HG03442 (cell line): ENCODE results near the gene AUH.

Source experiments
- ATAC-seq: cut with Tn5 transposase; IDR thresholded peaks from one replicate; pipeline ENCODE4 v1.9.1; 2021; ENCODE audit warnings: mild to moderate bottlenecking, moderate library complexity; ENCODE audit not compliant: unreplicated experiment

The AUH gene

GRCh38 chr9:91340395-91340967, 21.2 kb downstream of the AUH start:
- no peak for ATAC-seq

DNA sequence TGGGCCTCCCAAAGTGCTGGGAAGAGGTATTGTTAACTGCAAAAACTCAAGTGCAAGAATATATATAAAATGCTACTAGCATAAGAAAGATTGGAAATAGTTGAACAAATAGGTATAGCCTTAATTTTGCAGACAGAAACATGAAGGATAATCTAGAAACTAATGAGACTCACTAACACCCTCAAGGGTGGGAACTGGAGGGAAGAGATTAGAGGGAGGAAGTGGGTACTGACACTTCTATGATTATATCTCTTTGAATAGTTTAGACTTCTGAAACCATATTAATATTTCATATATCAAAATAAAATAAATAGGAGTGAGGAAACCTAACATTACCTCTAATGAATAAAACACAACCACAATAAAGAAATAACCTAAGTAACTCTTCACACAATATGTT, 23.0 kb downstream of the AUH start:
- ATAC-seq = no peak

GRCh38 chr9:91336786-91337185, 24.9 kb downstream of the AUH start:
- ATAC-seq = no peak

GRCh38 chr9:91334053-91334452, 27.7 kb downstream of the AUH start:
- no peak for ATAC-seq

DNA sequence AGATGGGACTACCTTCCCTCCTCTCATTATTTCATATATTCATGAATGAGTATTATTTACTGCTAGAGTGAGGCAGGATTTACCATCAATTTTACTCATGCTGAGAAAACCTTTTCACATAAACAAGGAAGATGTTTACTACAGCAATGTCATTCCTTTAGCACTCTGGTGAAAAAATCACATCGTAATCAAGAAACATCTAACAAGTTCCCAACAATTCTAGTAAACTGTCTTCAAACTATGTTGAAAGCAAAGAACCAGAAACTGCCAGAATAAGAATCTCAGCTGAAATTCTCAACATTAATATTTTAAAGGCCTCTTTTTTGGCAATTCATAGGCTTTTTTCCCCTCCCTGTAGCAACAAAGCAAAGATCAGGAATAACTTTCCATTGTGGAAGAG, 28.2 kb downstream of the AUH start:
- ATAC-seq = no peak

DNA sequence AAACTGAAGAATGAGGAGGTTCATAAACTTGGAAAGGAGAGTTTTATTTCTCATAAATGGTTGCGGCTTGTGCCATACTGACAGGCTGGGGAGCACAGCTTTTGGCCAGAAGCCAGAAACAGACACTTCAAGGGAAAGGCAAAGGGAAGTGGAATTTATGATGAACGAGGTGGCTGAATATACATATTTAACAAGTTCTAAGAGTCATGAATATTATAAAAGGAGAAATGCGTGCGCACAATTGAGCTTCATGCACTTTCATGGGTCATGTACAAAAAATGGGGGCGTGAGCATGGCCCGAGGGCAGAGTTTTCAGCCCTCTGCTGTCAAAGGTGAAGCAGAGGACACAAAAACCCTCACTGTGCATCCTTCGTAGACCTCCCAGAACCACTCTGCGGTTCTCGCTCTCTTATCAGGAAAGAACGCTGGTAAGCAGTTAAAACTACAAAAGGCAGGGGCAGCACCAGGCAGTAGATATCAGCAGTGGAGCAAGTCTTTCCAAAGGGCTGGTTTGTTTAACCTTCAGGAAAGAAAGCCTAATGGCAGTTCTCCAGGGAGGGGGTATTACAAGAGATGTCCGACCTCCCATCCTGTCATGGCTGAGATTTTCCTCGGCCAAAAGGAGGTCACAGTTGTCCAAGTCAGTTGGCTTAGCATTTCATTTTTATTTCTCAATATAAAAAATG, 29.0 kb downstream of the AUH start:
- ATAC-seq = no peak

- ATAC-seq = no peak
Observed at GRCh38 chr9:91331849-91332248, 29.9 kb downstream of the AUH start.

DNA sequence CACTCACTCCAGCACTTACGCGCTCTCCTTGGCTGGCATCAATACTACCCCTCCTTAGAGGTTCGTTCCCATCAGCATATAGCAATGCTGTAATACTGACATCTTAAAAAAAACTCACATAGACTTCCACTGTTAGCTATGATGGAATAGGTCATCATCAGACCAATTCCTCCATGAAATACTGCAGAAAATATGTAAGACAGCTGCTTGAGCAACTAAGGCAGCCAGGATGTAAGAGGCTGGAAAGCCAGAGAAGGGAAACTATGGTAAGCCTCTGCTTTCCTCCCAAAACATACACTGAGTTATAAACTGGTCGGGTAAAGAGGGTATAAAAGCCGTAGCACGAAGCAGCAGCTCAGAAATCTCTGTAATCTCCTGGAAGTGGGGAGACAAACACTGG, 33.5 kb downstream of the AUH start:
- no peak for ATAC-seq

GRCh38 chr9:91321691-91322090, 40.0 kb downstream of the AUH start:
- ATAC-seq = no peak

DNA sequence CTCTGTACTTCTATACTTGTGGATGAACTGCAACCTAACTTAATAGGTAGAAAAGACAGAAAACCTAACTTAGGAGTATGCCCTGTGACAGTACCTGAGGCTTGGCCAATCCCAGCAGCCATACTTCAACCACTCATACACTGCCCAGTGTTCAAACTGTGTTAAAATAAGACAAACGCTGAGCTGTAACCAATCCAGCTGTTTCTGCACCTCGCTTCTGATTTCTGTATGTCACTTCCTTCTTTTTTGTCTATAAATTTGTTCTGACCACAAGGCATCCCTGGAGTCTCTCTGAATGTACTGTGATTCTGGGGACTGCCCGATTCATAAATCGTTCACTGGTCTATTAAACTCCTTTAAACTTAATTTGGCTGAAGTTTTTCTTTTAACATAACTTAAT, 41.4 kb downstream of the AUH start:
- no peak for ATAC-seq

DNA sequence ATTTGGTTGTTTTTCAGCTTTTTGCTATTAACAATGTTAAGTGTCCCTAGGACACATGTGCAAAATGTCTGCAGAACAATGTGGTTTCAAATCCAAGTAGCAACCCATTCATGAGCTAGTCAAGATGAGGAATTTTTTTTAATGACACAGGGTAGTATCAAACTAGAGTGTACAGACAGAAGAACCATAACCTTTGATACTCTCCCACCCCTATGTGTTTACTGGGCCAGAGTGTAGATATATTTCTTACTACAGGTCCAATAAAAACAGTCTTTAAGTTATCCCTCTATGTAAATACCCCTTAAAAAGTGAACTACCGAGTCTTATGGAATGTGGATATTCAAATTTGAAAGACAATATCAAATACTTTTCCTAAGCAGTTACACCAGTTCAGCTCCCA, 45.6 kb downstream of the AUH start:
- no peak for ATAC-seq

GRCh38 chr9:91315191-91315590, 46.5 kb downstream of the AUH start:
- ATAC-seq = no peak

- no peak for ATAC-seq
Observed at GRCh38 chr9:91312717-91313325, 48.9 kb downstream of the AUH start.

- ATAC-seq = no peak
Observed at GRCh38 chr9:91310037-91310436, 51.7 kb downstream of the AUH start.

DNA sequence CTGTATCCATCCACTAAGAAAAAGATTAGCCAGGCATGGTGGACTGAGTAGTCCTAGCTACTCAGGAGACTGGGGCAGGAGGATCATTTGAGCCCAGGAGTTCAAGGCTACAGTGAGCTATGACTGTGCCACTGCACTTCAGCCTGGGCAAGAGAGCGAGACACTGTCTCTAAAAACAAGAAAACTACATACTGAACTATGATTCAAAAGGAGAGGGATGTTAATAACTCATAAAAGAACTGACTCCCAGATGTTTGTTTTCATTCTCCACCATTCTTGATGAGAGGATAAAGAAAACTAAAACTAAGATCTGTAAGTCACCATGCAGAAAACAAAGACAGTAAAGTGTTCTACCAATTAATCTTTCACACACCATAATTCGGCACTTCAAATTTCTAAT, 53.5 kb downstream of the AUH start:
- no peak for ATAC-seq

DNA sequence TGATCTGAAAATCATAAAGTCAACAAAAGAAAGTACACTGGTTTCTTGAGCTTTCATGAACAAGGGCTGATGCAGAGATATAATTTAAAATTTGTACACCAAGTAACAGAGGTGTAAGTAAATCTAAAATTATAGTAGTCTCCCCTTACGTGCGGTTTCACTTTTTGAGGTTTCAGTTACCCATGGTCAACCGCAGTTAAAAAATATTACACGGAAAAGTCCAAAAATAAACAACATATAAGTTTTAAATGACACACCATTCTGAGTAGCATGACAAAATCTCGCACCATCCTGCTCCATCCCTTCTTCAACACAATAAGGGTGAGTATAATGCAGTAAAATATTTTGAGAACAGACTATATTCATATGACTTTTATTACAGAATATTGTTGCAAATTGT, 54.4 kb downstream of the AUH start:
- no peak for ATAC-seq

DNA sequence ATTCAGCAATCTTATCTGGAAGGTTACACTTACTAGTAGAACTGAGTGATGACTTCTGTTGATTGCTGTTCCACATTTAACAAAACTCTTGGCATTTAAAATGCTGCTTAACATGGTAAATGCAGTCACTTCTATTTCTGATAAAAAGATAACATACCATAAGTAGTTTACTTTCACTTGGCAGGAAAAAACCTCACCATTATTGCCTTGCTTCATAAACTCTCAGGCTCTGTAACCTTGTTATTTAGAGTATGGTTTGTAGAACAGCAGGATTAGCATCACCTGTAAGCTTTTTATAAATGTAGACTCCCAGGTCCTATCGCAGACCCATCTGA, 55.5 kb downstream of the AUH start:
- no peak for ATAC-seq

- ATAC-seq = no peak
Observed at GRCh38 chr9:91305596-91306295, 56.0 kb downstream of the AUH start.

DNA sequence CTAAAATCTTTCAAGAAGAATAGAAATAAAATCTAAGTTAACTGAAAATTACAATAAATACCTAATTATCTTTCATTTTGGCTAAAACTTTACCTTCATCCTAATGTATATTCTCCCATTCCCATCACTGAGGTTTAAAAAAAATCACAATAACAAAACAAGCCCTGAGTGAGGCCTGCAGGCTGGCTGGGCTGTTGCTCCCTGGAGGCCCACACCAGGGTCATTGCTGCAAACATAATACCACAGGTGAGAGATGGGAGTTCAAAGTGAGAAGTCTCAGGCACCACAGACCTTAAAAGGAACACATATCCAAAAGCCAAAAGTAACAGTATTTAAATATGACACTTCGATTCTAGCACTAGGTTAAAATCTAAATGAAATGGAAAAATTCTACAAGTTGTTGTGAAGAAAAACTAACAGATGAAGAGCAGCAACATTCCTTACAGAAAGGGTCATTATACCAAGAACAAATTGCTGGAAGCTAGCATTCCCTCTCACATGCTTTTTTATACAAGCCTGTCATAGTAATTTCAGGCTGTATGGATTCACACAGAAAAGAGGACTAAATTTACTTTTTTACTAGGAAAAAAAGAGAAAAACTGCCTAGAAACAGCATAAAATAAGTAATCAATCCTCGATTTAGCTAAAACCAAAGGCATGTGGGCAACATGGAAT, 57.8 kb downstream of the AUH start:
- no peak for ATAC-seq

DNA sequence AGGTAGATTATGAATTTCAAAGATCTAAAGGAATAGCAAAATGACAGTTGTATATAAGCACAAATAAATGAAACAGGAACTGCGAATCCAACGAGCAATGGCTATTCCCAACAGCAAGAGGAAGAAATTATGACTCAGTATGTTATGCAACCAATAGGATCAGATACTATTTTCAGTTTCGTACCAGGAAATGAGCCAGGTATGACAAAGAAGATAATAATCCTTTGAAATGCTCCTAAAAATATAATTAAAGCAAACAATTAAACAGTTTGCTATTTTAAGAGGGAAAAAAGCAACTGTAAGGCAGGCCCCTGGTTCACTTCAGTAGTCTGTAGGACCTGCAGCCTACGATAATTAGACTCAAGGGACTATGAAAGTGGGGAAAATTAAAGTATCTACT, 58.9 kb downstream of the AUH start:
- ATAC-seq = no peak

GRCh38 chr9:91301161-91301560, 60.6 kb downstream of the AUH start:
- no peak for ATAC-seq

- ATAC-seq = no peak
Observed at GRCh38 chr9:91298311-91298710, 63.4 kb downstream of the AUH start.
